SHP77 treated with DMSO at 0.1 percent for 48 hours (cell line): ENCODE results near the gene CLMP.
"Not testable (repeated sequence)": the region's sequence is repeated elsewhere in the genome, so short reads cannot be mapped to it uniquely, and the experiment has no call there.

Experiments
- DNase-seq: peaks from one replicate; lab custom pipeline; 2025; lab: John Stamatoyannopoulos, UW

Gene CLMP

GRCh38 chr11:123168955-123169484 is 26.0 kb downstream of the CLMP start:
- no peak for DNase-seq

- DNase-seq, result no peak
These were observed 26.8 kb downstream of the CLMP start for GRCh38 chr11:123168241-123168640.

GRCh38 chr11:123166071-123166559 is 28.9 kb downstream of the CLMP start:
- no peak for DNase-seq

- no peak for DNase-seq
These were observed 30.2 kb downstream of the CLMP start for GRCh38 chr11:123164732-123165450.

- no peak for DNase-seq
These were observed 31.4 kb downstream of the CLMP start for GRCh38 chr11:123163621-123164020.

GRCh38 chr11:123161376-123162030 is 33.5 kb downstream of the CLMP start:
- DNase-seq, result no peak

GRCh38 chr11:123159183-123159857 is 35.7 kb downstream of the CLMP start:
- no peak for DNase-seq

GRCh38 chr11:123158033-123159003 is 36.7 kb downstream of the CLMP start:
- no peak for DNase-seq

GRCh38 chr11:123152951-123153350 is 42.1 kb downstream of the CLMP start:
- DNase-seq, result no peak

- DNase-seq, result not testable (repeated sequence)
These were observed 42.7 kb downstream of the CLMP start for GRCh38 chr11:123152346-123152745.

- DNase-seq, result no peak
These were observed 43.3 kb downstream of the CLMP start for GRCh38 chr11:123151796-123152195.

- no peak for DNase-seq
These were observed 43.7 kb downstream of the CLMP start for GRCh38 chr11:123151366-123151765.

- no peak for DNase-seq
These were observed 44.2 kb downstream of the CLMP start for GRCh38 chr11:123150882-123151281.

GRCh38 chr11:123148965-123149364 is 46.1 kb downstream of the CLMP start:
- DNase-seq, result no peak

GRCh38 chr11:123145661-123146060 is 49.4 kb downstream of the CLMP start:
- DNase-seq, result peak; percentile 33

GRCh38 chr11:123145220-123145619 is 49.8 kb downstream of the CLMP start:
- peak; percentile 32 for DNase-seq

- DNase-seq, result no peak
These were observed 50.3 kb downstream of the CLMP start for GRCh38 chr11:123144707-123145106.

- DNase-seq, result no peak
These were observed 51.1 kb downstream of the CLMP start for GRCh38 chr11:123143921-123144320.

- DNase-seq, result no peak
These were observed 51.6 kb downstream of the CLMP start for GRCh38 chr11:123143476-123143875.

GRCh38 chr11:123139206-123139605 is 55.8 kb downstream of the CLMP start:
- no peak for DNase-seq

- DNase-seq, result peak; percentile 37
These were observed 57.4 kb downstream of the CLMP start for GRCh38 chr11:123137431-123138224.
